Measurements from ENCODE around the gene CAPN10.

CAPN10 gene

GRCh38 chr2:240642061-240642805 lies 55.7 kb downstream of the CAPN10 start:
- DNase-seq = no peak

GRCh38 chr2:240642806-240643092 lies 56.2 kb downstream of the CAPN10 start:
- no peak for DNase-seq

- no peak for DNase-seq
Measured at GRCh38 chr2:240643093-240643810, 56.7 kb downstream of the CAPN10 start.

- no peak for DNase-seq
Measured at GRCh38 chr2:240643811-240644150, 57.2 kb downstream of the CAPN10 start.

GRCh38 chr2:240644171-240644651 lies 57.7 kb downstream of the CAPN10 start:
- no peak for DNase-seq

GRCh38 chr2:240644859-240645301 lies 58.3 kb downstream of the CAPN10 start:
- no peak for DNase-seq

GRCh38 chr2:240645346-240645745 lies 58.8 kb downstream of the CAPN10 start:
- DNase-seq = no peak

GRCh38 chr2:240645801-240646175 lies 59.3 kb downstream of the CAPN10 start:
- no peak for DNase-seq

GRCh38 chr2:240646176-240646899 lies 59.8 kb downstream of the CAPN10 start:
- DNase-seq = peak; percentile 47

GRCh38 chr2:240646900-240647502 lies 60.5 kb downstream of the CAPN10 start:
- no peak for DNase-seq

- DNase-seq = no peak
Measured at GRCh38 chr2:240647503-240648154, 61.1 kb downstream of the CAPN10 start.

GRCh38 chr2:240648155-240648649 lies 61.7 kb downstream of the CAPN10 start:
- no peak for DNase-seq
